Measurements from ENCODE around the gene FSTL1.

The FSTL1 gene

GRCh38 chr3:120348991-120349854, 101.6 kb downstream of the FSTL1 start, which contains the start of gene LRRC58:
Gene LRRC58, minus strand, starts transcription at chr3:120349354. Its CDS starts 111 bp downstream, at chr3:120349243.
- FAIRE-seq, result no peak

GRCh38 chr3:120348065-120348990, 102.5 kb downstream of the FSTL1 start:
- FAIRE-seq, result no peak

GRCh38 chr3:120344349-120344748, 106.4 kb downstream of the FSTL1 start:
- FAIRE-seq, result no peak

Data from islet of Langerhans (tissue), 1 donor.